B cell (primary cell): ENCODE data around the gene ICOS. TPM values are rescaled to one million over a fixed set of nuclear protein-coding genes. Genes with fewer than 3 reads are reported as not detected.

ENCODE experiments used
- ATAC-seq: fragments of 200-7000 bp; cut with Tn5 transposase; one replicate; pipeline ENCODE4 v1.10.0; 2021; ENCODE audit warnings: low read depth, mild to moderate bottlenecking, moderate number of reproducible peaks, moderate library complexity
- CTCF ChIA-PET: fragments of 350-600 bp; sonication (Branson Sonifier 250); formaldehyde crosslinking; loops from one replicate; lab custom pipeline; 2021; ENCODE audit warnings: antibody characterized with exemption, inconsistent platforms; lab: Charles Lee
- POLR2A ChIA-PET: fragments of 350-600 bp; sonication (Branson Sonifier 250); formaldehyde crosslinking; loops from one replicate; lab custom pipeline; 2021; ENCODE audit warnings: antibody characterized with exemption; lab: Charles Lee
- DNase-seq: peaks from one replicate; pipeline ENCODE4 v3.0.0; 2013
- H2AFZ ChIP-seq: 2 replicates; pipeline ENCODE4 v1.6.1; 2012; ENCODE audit warnings: mild to moderate bottlenecking, low read depth, low read length; ENCODE audit not compliant: insufficient read depth, poor library complexity, severe bottlenecking
- H3K27ac ChIP-seq, 2 donors: 1 replicate in 1 of 2; 2 replicates in 1 of 2; pipeline ENCODE4 v1.5.1; 2012 to 2013; ENCODE audit warnings: low read length in 2 of 2, mild to moderate bottlenecking in 2 of 2, moderate library complexity in 1 of 2
- H3K27me3 ChIP-seq, 4 experiments: fragments of 200-600 bp in 1 of 4; sonication (generic) in 1 of 4; replicated peaks in 1 of 4; 1 replicate in 2 of 4; 2 replicates in 2 of 4; pipeline versions ENCODE4 v1.6.1 to v1.7.0; 2013 to 2016; ENCODE audit warnings: low read length in 3 of 4, mild to moderate bottlenecking in 2 of 4, mixed read lengths in 1 of 4, moderate library complexity in 1 of 4; ENCODE audit not compliant: insufficient read depth in 4 of 4, control insufficient read depth in 3 of 4; ENCODE audit errors: control extremely low read depth in 1 of 4
- H3K36me3 ChIP-seq, 2 experiments: replicated peaks in 1 of 2; 1 replicate in 1 of 2; 2 replicates in 1 of 2; pipeline versions ENCODE4 v1.6.1 to v1.7.1; 2013; ENCODE audit warnings: low read length in 1 of 2; ENCODE audit not compliant: insufficient read depth in 2 of 2, control insufficient read depth in 1 of 2; ENCODE audit errors: control extremely low read depth in 1 of 2, extremely low read depth in 1 of 2
- H3K4me1 ChIP-seq, 2 donors: fragments of 200-600 bp in 1 of 2; sonication (generic) in 1 of 2; 1 replicate in 1 of 2; 2 replicates in 1 of 2; pipeline versions ENCODE4 v1.5.1 to v1.6.1; 2013 to 2017; ENCODE audit warnings: low read length in 2 of 2; ENCODE audit not compliant: control insufficient read depth in 2 of 2, insufficient read depth in 2 of 2
- H3K4me2 ChIP-seq: replicated peaks from 2 replicates; pipeline ENCODE3; 2012; ENCODE audit warnings: mild to moderate bottlenecking, low read depth, low read length; ENCODE audit not compliant: poor library complexity, severe bottlenecking
- H3K4me3 ChIP-seq, 5 experiments: fragments of 200-600 bp in 1 of 5; sonication (generic) in 1 of 5; 1 replicate in 3 of 5; 2 replicates in 2 of 5; pipeline versions ENCODE4 v1.5.1 to v1.7.0; 2011 to 2016; ENCODE audit warnings: low read length in 4 of 5, mild to moderate bottlenecking in 4 of 5, low read depth in 2 of 5, control low read depth in 1 of 5, moderate library complexity in 1 of 5; ENCODE audit not compliant: insufficient read depth in 1 of 5; ENCODE audit errors: control extremely low read depth in 1 of 5, extremely low read depth in 1 of 5
- H3K79me2 ChIP-seq: fragments of 200-600 bp; sonication (generic); one replicate; pipeline ENCODE4 v1.6.0; 2016; ENCODE audit warnings: low read length; ENCODE audit not compliant: control insufficient read depth, insufficient read depth
- H3K9ac ChIP-seq: fragments of 200-600 bp; sonication (generic); 2 replicates; pipeline ENCODE4 v1.6.1; 2017; ENCODE audit warnings: mild to moderate bottlenecking, low read length, moderate library complexity
- H3K9me3 ChIP-seq, 3 donors: one replicate each; pipeline versions ENCODE4 v1.6.1 to v1.7.1; 2013; ENCODE audit warnings: low read length in 2 of 3; ENCODE audit not compliant: control insufficient read depth in 2 of 3, insufficient read depth in 1 of 3; ENCODE audit errors: control extremely low read depth in 1 of 3
- H4K20me1 ChIP-seq: 2 replicates; pipeline ENCODE4 v1.6.0; 2012; ENCODE audit warnings: mild to moderate bottlenecking, low read length; ENCODE audit not compliant: insufficient read depth, control insufficient read depth, poor library complexity, severe bottlenecking
- H3K27ac Mint-ChIP-seq: one replicate; pipeline ENCODE4 v1.8.0; 2021; ENCODE audit warnings: mixed read lengths
- H3K27me3 Mint-ChIP-seq: one replicate; pipeline ENCODE4 v1.8.0; 2021; ENCODE audit warnings: mixed read lengths
- H3K4me1 Mint-ChIP-seq: one replicate; pipeline ENCODE4 v1.8.0; 2021; ENCODE audit warnings: mixed read lengths
- H3K4me3 Mint-ChIP-seq: one replicate; pipeline ENCODE4 v1.8.0; 2021; ENCODE audit warnings: mixed read lengths
- H3K9me3 Mint-ChIP-seq: one replicate; pipeline ENCODE4 v1.8.0; 2022; ENCODE audit warnings: mixed read lengths; ENCODE audit not compliant: insufficient read depth
- CTCF ChIP-seq: fragments of 200-600 bp; IDR thresholded peaks from one replicate; pipeline ENCODE4 v1.8.0; 2022; ENCODE audit warnings: antibody characterized with exemption, mild to moderate bottlenecking
- EZH2 ChIP-seq: IDR thresholded peaks from 2 replicates; pipeline ENCODE4 v1.6.1; 2012; ENCODE audit warnings: borderline replicate concordance, low read depth, mild to moderate bottlenecking, moderate library complexity, low read length; ENCODE audit not compliant: insufficient read depth, poor library complexity, severe bottlenecking
- WGBS: methylation state at CpG from one replicate; pipeline ENCODE4 v1.1.5; 2013; ENCODE audit warnings: missing lambda C conversion rate; ENCODE audit not compliant: insufficient coverage; 5-methylcytosine and 5-hydroxymethylcytosine counted together
- intact Hi-C: fragments of 100-400 bp; cut with micrococcal nuclease; formaldehyde crosslinking; loops from one replicate; pipeline ENCODE4 v1.10.0; 2022
- polyA plus RNA-seq: library from polyadenylated mRNA; depleted of rRNA; stranded (reverse); fragments of >200 nt; gene quantifications from 2 replicates; pipeline ENCODE4 v1.2.3, GENCODE V29; 2012
- total RNA-seq, 2 donors: library from RNA; stranded (reverse); fragments of 120-200 nt in 1 of 2; gene quantifications; 1 replicate in 1 of 2; 2 replicates in 1 of 2; pipeline versions ENCODE4 v1.2.3 to v1.2.4, GENCODE V29; 2013 to 2022

The ICOS gene
- total and polyA plus RNA-seq, 2 donors (not counting 1 experiment from before 2014, with no cell fraction given) = 0.21 TPM; not detected in 1

GRCh38 chr2:203997481-203997880, 60.9 kb downstream of the ICOS start:
- Histone ChIP-seq H3K36me3 (no peaks in the 10 kb centered on the region), H3K4me1 (no peaks in the 10 kb centered on the region), H2AFZ (no peak overlapping the region), H3K4me3 (no peak overlapping the region), H4K20me1 (no peaks in the 10 kb centered on the region), H3K79me2 (no peaks in the 10 kb centered on the region), H3K9me3 (no peaks in the 10 kb centered on the region), H3K27ac (no peak overlapping the region), H3K9ac (no peak overlapping the region), H3K4me2 (no peak overlapping the region), H3K27me3 (peaks cover 0 to 6% (median 0%) of the 10 kb centered on the region in 4 experiments)
- H3K4me3 Mint-ChIP-seq = no peak overlapping the region
- ATAC-seq (no peak), DNase-seq (no peak)
- POLR2A ChIA-PET = no interaction called here
- H3K9me3 Mint-ChIP-seq = no peaks in the 10 kb centered on the region
- TF ChIP-seq EZH2 = no peak
- TF ChIP-seq CTCF = no peak
- peaks cover 11% of the 10 kb centered on the region for H3K27me3 Mint-ChIP-seq
- intact Hi-C loops = no loop called here
- 40% methylated on average over 1 of the region's 1 CpG for WGBS
- no peak overlapping the region for H3K27ac Mint-ChIP-seq
- CTCF ChIA-PET = no interaction called here
- no peaks in the 10 kb centered on the region for H3K4me1 Mint-ChIP-seq

GRCh38 chr2:203997980-203998809, 61.6 kb downstream of the ICOS start:
- Mint-ChIP-seq H3K27me3 (peaks cover 11% of the 10 kb centered on the region), H3K9me3 (no peaks in the 10 kb centered on the region), H3K27ac (no peak overlapping the region), H3K4me3 (no peak overlapping the region), H3K4me1 (no peaks in the 10 kb centered on the region)
- Histone ChIP-seq H2AFZ (no peak overlapping the region), H3K9ac (no peak overlapping the region), H3K27me3 (peaks cover 0 to 6% (median 0%) of the 10 kb centered on the region in 4 experiments), H3K36me3 (no peaks in the 10 kb centered on the region), H3K4me1 (no peaks in the 10 kb centered on the region), H3K79me2 (no peaks in the 10 kb centered on the region), H3K27ac (no peak overlapping the region), H3K9me3 (no peaks in the 10 kb centered on the region), H4K20me1 (no peaks in the 10 kb centered on the region), H3K4me3 (no peak overlapping the region), H3K4me2 (no peak overlapping the region)
- POLR2A ChIA-PET = no interaction called here
- ATAC-seq (no peak), DNase-seq (no peak)
- CTCF ChIA-PET = no interaction called here
- intact Hi-C loops = no loop called here
- TF ChIP-seq CTCF (no peak), EZH2 (no peak)
- 100% methylated on average over 3 of the region's 6 CpGs for WGBS
